GM23248 (cell line): ENCODE measurements around the gene CPLX1. TPM values are rescaled to one million over a fixed set of nuclear protein-coding genes. Genes with fewer than 3 reads are reported as not detected.
"Not testable (repeated sequence)": the region's sequence is repeated elsewhere in the genome, so short reads cannot be mapped to it uniquely, and the experiment has no call there.

ENCODE experiments used
- DNase-seq: peaks from one replicate; pipeline ENCODE4 v3.0.0-alpha.2; 2015
- H2AFZ ChIP-seq: fragments of 200-600 bp; sonication (generic); 2 replicates; pipeline ENCODE4 v1.6.1; 2016; ENCODE audit warnings: antibody characterized with exemption
- H3F3A ChIP-seq: fragments of 200-600 bp; sonication (generic); 2 replicates; pipeline ENCODE4 v1.6.1; 2016; ENCODE audit warnings: mild to moderate bottlenecking, antibody characterized with exemption, mixed run types; ENCODE audit not compliant: insufficient read depth
- H3K27ac ChIP-seq: fragments of 200-600 bp; sonication (generic); 2 replicates; pipeline ENCODE4 v1.5.1; 2016; ENCODE audit warnings: mild to moderate bottlenecking
- H3K27me3 ChIP-seq: fragments of 200-600 bp; sonication (generic); replicated peaks from 2 replicates; pipeline ENCODE4 v1.6.1; 2016; ENCODE audit warnings: mild to moderate bottlenecking; ENCODE audit not compliant: insufficient read depth
- H3K36me3 ChIP-seq: fragments of 200-600 bp; sonication (generic); 2 replicates; pipeline ENCODE4 v1.6.1; 2016; ENCODE audit warnings: low read depth, mild to moderate bottlenecking
- H3K4me1 ChIP-seq: fragments of 200-600 bp; sonication (generic); 2 replicates; pipeline ENCODE4 v1.6.1; 2016; ENCODE audit warnings: mild to moderate bottlenecking; ENCODE audit not compliant: insufficient read depth
- H3K4me2 ChIP-seq: fragments of 200-600 bp; sonication (generic); one replicate; pipeline ENCODE4 v1.6.1; 2016; ENCODE audit warnings: mild to moderate bottlenecking; ENCODE audit not compliant: unreplicated experiment
- H3K4me3 ChIP-seq: fragments of 200-600 bp; sonication (generic); 2 replicates; pipeline ENCODE4 v1.5.1; 2016; ENCODE audit warnings: mild to moderate bottlenecking
- H3K79me2 ChIP-seq: fragments of 200-600 bp; sonication (generic); 2 replicates; pipeline ENCODE4 v1.6.1; 2016; ENCODE audit warnings: mild to moderate bottlenecking; ENCODE audit not compliant: insufficient read depth
- H3K9ac ChIP-seq: fragments of 200-600 bp; sonication (generic); 2 replicates; pipeline ENCODE4 v1.6.1; 2016; ENCODE audit warnings: mild to moderate bottlenecking
- H3K9me2 ChIP-seq: fragments of 200-600 bp; sonication (generic); 2 replicates; pipeline ENCODE4 v1.6.1; 2016; ENCODE audit warnings: mixed run types, mild to moderate bottlenecking, moderate library complexity; ENCODE audit not compliant: insufficient read depth
- H3K9me3 ChIP-seq: fragments of 200-600 bp; sonication (generic); one replicate; pipeline ENCODE4 v1.6.1; 2017; ENCODE audit warnings: low read depth
- H4K20me1 ChIP-seq: fragments of 200-600 bp; sonication (generic); 2 replicates; pipeline ENCODE4 v1.6.0; 2016; ENCODE audit not compliant: insufficient read depth
- EZH2 ChIP-seq: fragments of 200-600 bp; sonication (generic); IDR thresholded peaks from 2 replicates; pipeline ENCODE4 v1.6.1; 2018; ENCODE audit warnings: antibody characterized with exemption, mild to moderate bottlenecking; ENCODE audit not compliant: insufficient read depth, poor library complexity, severe bottlenecking
- EZH2phosphoT487 ChIP-seq: fragments of 200-600 bp; sonication (generic); IDR thresholded peaks from 2 replicates; pipeline ENCODE4 v1.6.1; 2018; ENCODE audit warnings: antibody characterized with exemption, moderate library complexity, mild to moderate bottlenecking, low read depth; ENCODE audit not compliant: insufficient read depth
- WGBS, 2 experiments: methylation state at CpG; one replicate each; pipeline ENCODE4 v1.1.6; 2015 to 2017; ENCODE audit warnings: low lambda C conversion rate in 2 of 2, low coverage in 1 of 2; ENCODE audit errors: missing lambda C conversion rate in 2 of 2; 5-methylcytosine and 5-hydroxymethylcytosine counted together
- in situ Hi-C: fragments of 300-500 bp; cut with MboI; formaldehyde crosslinking; loops from 2 replicates; pipeline ENCODE4 v1.15.0; 2020
- polyA plus RNA-seq: library from polyadenylated mRNA; unstranded; fragments of >200 nt; fragmentation: Nextera tagmentation; extraction: Ambion mirVana; gene quantifications from 2 replicates; pipeline ENCODE4 v1.2.1, GENCODE V29; 2016
- total RNA-seq: library from RNA; depleted of rRNA; stranded (reverse); fragments of >200 nt; shearing (Covaris generic); gene quantifications from 2 replicates; pipeline ENCODE4 v1.2.3, GENCODE V29; 2014

Gene CPLX1
- total and polyA plus RNA-seq, 2 experiments from 2014 or later, result not detected

- TF ChIP-seq EZH2phosphoT487 (no peak), EZH2 (no peak)
- Histone ChIP-seq H3K27me3 (no peaks in the 10 kb centered on the region), H3K36me3 (peaks cover 17% of the 10 kb centered on the region; the same call in 1 of the 2 replicates), H3K9ac (no peak overlapping the region), H3K4me1 (peaks cover 18% of the 10 kb centered on the region), H3K4me3 (no peak overlapping the region), H2AFZ (no peak overlapping the region), H4K20me1 (no peaks in the 10 kb centered on the region), H3K27ac (no peak overlapping the region), H3K9me3 (no peaks in the 10 kb centered on the region), H3K9me2 (no peaks in the 10 kb centered on the region), H3K4me2 (no peak overlapping the region), H3K79me2 (peaks cover 21% of the 10 kb centered on the region), H3F3A (peaks cover 32% of the 10 kb centered on the region)
- in situ Hi-C loops, result no loop called here
- DNase-seq, result no peak
- WGBS, 2 experiments, result 97 to 98% methylated on average over 14 of the region's 14 CpGs
Measured at GRCh38 chr4:761739-762138, 64.2 kb downstream of the CPLX1 start.

GRCh38 chr4:761086-761485 lies 64.8 kb downstream of the CPLX1 start:
- H2AFZ ChIP-seq, result no peak overlapping the region
- TF ChIP-seq EZH2 (no peak), EZH2phosphoT487 (no peak)
- 86 to 93% methylated on average over 14 of the region's 14 CpGs for WGBS, 2 experiments

DNA sequence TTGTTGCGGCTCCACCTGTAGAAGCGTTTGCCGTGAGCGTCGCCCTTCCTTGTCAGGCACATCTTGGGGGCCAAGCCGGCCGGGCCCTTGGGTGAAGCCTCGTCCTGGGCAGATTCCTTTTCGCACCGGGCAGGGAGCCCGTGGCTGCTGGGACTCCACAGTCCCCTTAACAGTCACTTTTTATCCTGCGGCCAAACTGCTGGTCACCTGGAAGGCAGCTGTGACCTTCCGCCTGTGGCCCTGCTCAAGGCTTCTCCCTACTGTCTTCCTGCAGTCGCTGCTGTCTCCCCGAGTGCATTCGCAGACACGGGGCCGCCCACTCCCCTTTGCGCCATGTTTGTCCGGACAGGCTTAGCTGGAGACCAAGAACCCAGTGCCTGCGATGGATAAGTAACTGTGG lies 65.3 kb downstream of the CPLX1 start:
- Histone ChIP-seq H3K9ac (no peak overlapping the region), H3K79me2 (peaks cover 14% of the 10 kb centered on the region), H3K4me1 (peaks cover 9% of the 10 kb centered on the region; the same call in 1 of the 2 replicates), H4K20me1 (no peaks in the 10 kb centered on the region), H3K27ac (no peak overlapping the region), H3K9me3 (no peaks in the 10 kb centered on the region), H2AFZ (no peak overlapping the region), H3K4me2 (no peak overlapping the region), H3K27me3 (no peaks in the 10 kb centered on the region), H3F3A (peaks cover 21% of the 10 kb centered on the region; the same call in 1 of the 2 replicates), H3K4me3 (no peak overlapping the region), H3K36me3 (peaks cover 17% of the 10 kb centered on the region; the same call in 1 of the 2 replicates), H3K9me2 (no peaks in the 10 kb centered on the region)
- WGBS, 2 experiments, result 96% methylated on average over 21 of the region's 21 CpGs
- TF ChIP-seq EZH2, result no peak
- TF ChIP-seq EZH2phosphoT487, result no peak
- no peak for DNase-seq
- in situ Hi-C loops, result no loop called here

More at GRCh38 chr4:761086-761485, 64.8 kb downstream of the CPLX1 start:
- Histone ChIP-seq H3K4me2 (no peak overlapping the region), H3K9ac (no peak overlapping the region), H3F3A (peaks cover 25% of the 10 kb centered on the region; the same call in 1 of the 2 replicates), H3K27me3 (no peaks in the 10 kb centered on the region), H3K9me3 (no peaks in the 10 kb centered on the region), H4K20me1 (no peaks in the 10 kb centered on the region), H3K79me2 (peaks cover 18% of the 10 kb centered on the region), H3K27ac (no peak overlapping the region), H3K36me3 (peaks cover 17% of the 10 kb centered on the region; the same call in 1 of the 2 replicates), H3K4me3 (no peak overlapping the region), H3K9me2 (no peaks in the 10 kb centered on the region), H3K4me1 (peaks cover 14% of the 10 kb centered on the region)
- DNase-seq, result no peak
- in situ Hi-C loops, result no loop called here

- H3K27ac ChIP-seq, H3K9me3 ChIP-seq, H3K27me3 ChIP-seq, H3K9me2 ChIP-seq, H3K9ac ChIP-seq, H4K20me1 ChIP-seq, DNase-seq, H3K4me1 ChIP-seq, H2AFZ ChIP-seq, in situ Hi-C loops, H3K4me3 ChIP-seq, H3K4me2 ChIP-seq: not testable (repeated sequence)
- Histone ChIP-seq H3K79me2 (peaks cover 20% of the 10 kb centered on the region), H3F3A (peaks cover 17% of the 10 kb centered on the region; the same call in 1 of the 2 replicates), H3K36me3 (peaks cover 20% of the 10 kb centered on the region; the same call in 1 of the 2 replicates)
- 81 to 84% methylated on average over 9 to 24 of the region's 24 CpGs for WGBS, 2 experiments
Measured at GRCh38 chr4:759810-760209, 66.1 kb downstream of the CPLX1 start.

DNA sequence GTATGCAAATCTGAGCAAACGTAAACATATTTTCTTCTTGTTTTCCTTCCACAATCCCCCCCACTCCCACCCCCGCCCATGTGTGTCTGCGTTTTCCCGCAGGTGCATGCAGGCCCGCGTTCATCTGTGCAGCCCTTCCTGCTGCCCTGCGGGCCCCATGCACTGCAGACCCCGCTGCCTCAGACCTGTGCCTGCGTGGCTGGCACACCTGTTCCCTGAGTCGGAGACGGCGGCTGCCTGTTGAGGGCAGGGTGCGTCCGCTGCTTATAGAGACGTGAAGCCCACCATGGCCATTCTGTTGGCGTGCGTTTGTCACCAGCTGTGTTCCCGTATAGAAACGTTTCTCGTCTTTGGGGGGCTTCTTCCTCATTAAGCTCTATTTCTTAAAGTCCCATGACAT lies 68.8 kb downstream of the CPLX1 start:
- H3K9ac ChIP-seq, result no peak overlapping the region
- H3K4me1 ChIP-seq, result no peaks in the 10 kb centered on the region
- in situ Hi-C loops, result no loop called here
- no peak overlapping the region for H3K4me3 ChIP-seq
- H3K27me3 ChIP-seq, result no peaks in the 10 kb centered on the region
- peaks cover 39% of the 10 kb centered on the region for H3K79me2 ChIP-seq
- peaks cover 26% of the 10 kb centered on the region; the same call in 1 of the 2 replicates for H3K36me3 ChIP-seq
- no peaks in the 10 kb centered on the region for H3K9me2 ChIP-seq
- 92 to 94% methylated on average over 13 to 20 of the region's 20 CpGs for WGBS, 2 experiments
- no peak for DNase-seq
- H3K4me2 ChIP-seq, result no peak overlapping the region
- no peaks in the 10 kb centered on the region for H3K9me3 ChIP-seq
- H4K20me1 ChIP-seq, result no peaks in the 10 kb centered on the region
- peaks cover 8% of the 10 kb centered on the region; the same call in 1 of the 2 replicates for H3F3A ChIP-seq
- no peak overlapping the region for H3K27ac ChIP-seq
- no peak for TF ChIP-seq EZH2phosphoT487
- no peak for TF ChIP-seq EZH2
- no peak overlapping the region for H2AFZ ChIP-seq
